HUES6 (cell line): ENCODE data around the gene RRAGA.
"Not testable (repeated sequence)": the region's sequence is repeated elsewhere in the genome, so short reads cannot be mapped to it uniquely, and the experiment has no call there.

Source experiments
- H3K27ac ChIP-seq: 2 replicates; pipeline ENCODE4 v1.7.0; 2013; ENCODE audit warnings: low read depth, mild to moderate bottlenecking, low read length, inconsistent platforms
- H3K27me3 ChIP-seq: 2 replicates; pipeline ENCODE4 v1.6.1; 2013; ENCODE audit warnings: low read length; ENCODE audit not compliant: control insufficient read depth, insufficient read depth
- H3K36me3 ChIP-seq: 2 replicates; pipeline ENCODE4 v1.6.1; 2013; ENCODE audit warnings: low read length; ENCODE audit not compliant: control insufficient read depth, insufficient read depth
- H3K4me1 ChIP-seq: 2 replicates; pipeline ENCODE4 v1.6.1; 2013; ENCODE audit warnings: low read length; ENCODE audit not compliant: control insufficient read depth, insufficient read depth
- H3K4me3 ChIP-seq: 2 replicates; pipeline ENCODE4 v1.5.1; 2013; ENCODE audit warnings: low read depth, low read length
- H3K9ac ChIP-seq: one replicate; pipeline ENCODE4 v1.6.1; 2013; ENCODE audit warnings: mild to moderate bottlenecking, low read length
- H3K9me3 ChIP-seq: 2 replicates; pipeline ENCODE4 v1.6.1; 2013; ENCODE audit warnings: low read depth, low read length; ENCODE audit not compliant: control insufficient read depth, insufficient read depth

RRAGA gene

DNA sequence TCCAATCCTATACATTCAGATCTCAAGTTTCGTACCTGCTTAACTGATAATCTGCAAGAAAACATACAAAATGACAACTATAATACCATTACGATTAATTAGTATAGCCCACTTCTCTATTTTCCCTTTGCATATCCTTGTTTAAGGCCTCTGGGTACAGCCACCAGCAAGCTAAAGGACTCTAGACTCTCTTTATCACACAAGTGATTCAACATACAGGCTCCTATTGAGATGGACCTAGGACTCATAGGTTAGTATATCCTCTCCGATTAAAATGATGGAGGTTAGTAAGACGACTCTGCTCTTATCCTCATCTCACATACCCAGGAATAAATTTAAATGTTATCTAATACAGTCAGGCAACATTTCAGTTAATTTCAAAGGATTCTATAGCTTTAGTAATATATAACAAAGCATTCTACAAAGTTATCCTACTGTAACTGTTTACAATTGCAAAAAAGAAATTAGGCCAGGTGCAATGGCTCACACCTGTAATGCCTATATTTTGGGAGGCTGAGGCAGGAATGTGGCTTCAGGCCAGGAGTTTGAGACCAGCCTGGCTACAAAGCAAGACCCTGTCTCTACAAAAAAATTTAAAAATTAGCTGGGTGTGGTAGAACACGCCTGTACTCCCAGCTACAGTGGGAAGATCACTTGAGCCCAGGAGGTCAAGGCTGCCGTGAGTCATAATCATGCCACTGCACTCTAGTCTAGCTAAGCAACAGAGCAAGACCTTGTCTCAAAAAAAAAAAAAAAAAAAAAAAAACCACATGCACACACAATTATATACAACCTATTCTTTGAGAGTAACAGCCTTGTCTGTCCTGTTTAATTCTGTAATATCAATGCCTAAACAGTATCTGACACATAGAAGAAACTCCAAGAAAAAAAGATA, 38.1 kb downstream of the RRAGA start:
- peaks cover 96% of the 10 kb centered on the region for H3K36me3 ChIP-seq
- H3K9me3 ChIP-seq: no peaks in the 10 kb centered on the region
- H3K4me1 ChIP-seq: no peaks in the 10 kb centered on the region
- H3K27me3 ChIP-seq: no peaks in the 10 kb centered on the region
- H3K9ac ChIP-seq: no peak overlapping the region
- no peak overlapping the region for H3K27ac ChIP-seq
- H3K4me3 ChIP-seq: no peak overlapping the region

DNA sequence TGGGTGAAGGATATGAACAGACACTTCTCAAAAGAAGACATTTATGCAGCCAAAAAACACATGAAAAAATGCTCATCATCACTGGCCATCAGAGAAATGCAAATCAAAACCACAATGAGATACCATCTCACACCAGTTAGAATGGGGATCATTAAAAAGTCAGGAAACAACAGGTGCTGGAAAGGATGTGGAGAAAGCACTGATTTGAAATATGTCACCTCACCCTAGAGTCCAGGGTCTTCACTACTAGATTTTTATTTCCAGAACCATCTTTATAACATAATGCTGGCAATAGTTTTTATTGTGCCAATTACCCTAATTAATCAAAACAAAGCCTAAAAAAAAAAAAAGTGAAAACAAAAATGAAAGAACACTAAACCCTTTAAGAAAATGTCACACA, 48.2 kb downstream of the RRAGA start:
- H3K36me3 ChIP-seq: peaks cover 67% of the 10 kb centered on the region
- not testable (repeated sequence) for H3K4me3 ChIP-seq

More for the DNA sequence above, 48.2 kb downstream of the RRAGA start:
- H3K27me3 ChIP-seq, H3K9me3 ChIP-seq, H3K27ac ChIP-seq, H3K4me1 ChIP-seq, H3K9ac ChIP-seq: not testable (repeated sequence)
